K562 (cell line): ENCODE results near the gene RPL22L1. TPM values are rescaled to one million over a fixed set of nuclear protein-coding genes. Genes with fewer than 3 reads are reported as not detected.

Source experiments
- ATAC-seq: fragments of 200-7000 bp; cut with Tn5 transposase; 3 replicates; pipeline ENCODE4 v1.9.1; 2020; ENCODE audit warnings: moderate library complexity
- BruUV-seq: library from RNA; stranded (reverse); fragments of 400-500 nt; replicated peaks from 2 replicates; lab custom pipeline; 2021; lab: Mats Ljungman, UMichigan
- CTCF ChIA-PET: fragments of 300-600 bp; formaldehyde crosslinking; extraction: SDS; loops from one replicate; lab custom pipeline; 2021; ENCODE audit warnings: low intra/inter-chr PET ratio; lab: Yijun Ruan, JAX
- POLR2A ChIA-PET: fragments of 300-600, 350-650 bp; sonication (Branson Sonifier 250); formaldehyde crosslinking; extraction: SDS; loops from one replicate; lab custom pipeline; 2021; ENCODE audit warnings: antibody characterized with exemption, inconsistent platforms; lab: Yijun Ruan, JAX
- DNase-seq, 4 experiments: peaks; one replicate each; pipeline versions ENCODE4 v3.0.0 to v3.0.0-alpha.2; 2011 to 2018; ENCODE audit warnings: low spot score in 3 of 4, mixed read lengths in 3 of 4; ENCODE audit errors: extremely low read depth in 1 of 4
- FAIRE-seq: peaks from 2 replicates; lab custom pipeline; 2011; peaks lifted over from hg19 to GRCh38; lab: Jason Lieb, UNC
- H2AFZ ChIP-seq: 2 replicates; pipeline ENCODE4 v1.6.0; 2011; ENCODE audit warnings: low read depth, low read length, control low read depth, inconsistent platforms
- H3K27ac ChIP-seq: fragments of 200-600 bp; 3 replicates; pipeline ENCODE4 v1.8.0; 2011; ENCODE audit warnings: low read depth, mild to moderate bottlenecking, control low read depth, inconsistent platforms, low read length, moderate library complexity, mixed read lengths; ENCODE audit errors: extremely low read depth
- H3K27me3 ChIP-seq, 2 experiments: fragments of 300-600 bp in 1 of 2; 2 replicates in 1 of 2; 3 replicates in 1 of 2; pipeline versions ENCODE4 v1.6.0 to v1.8.0; 2011; ENCODE audit warnings: inconsistent platforms in 2 of 2, low read length in 2 of 2, mild to moderate bottlenecking in 1 of 2, mixed read lengths in 1 of 2, moderate library complexity in 1 of 2; ENCODE audit not compliant: control insufficient read depth in 2 of 2, insufficient read depth in 2 of 2
- H3K36me3 ChIP-seq: fragments of 300-600 bp; 3 replicates; pipeline ENCODE4 v1.8.0; 2011; ENCODE audit warnings: mild to moderate bottlenecking, low read length, inconsistent platforms; ENCODE audit not compliant: control insufficient read depth, insufficient read depth
- H3K4me1 ChIP-seq, 2 experiments: fragments of 200-600 bp in 1 of 2; replicated peaks in 1 of 2; 2 replicates in 1 of 2; 3 replicates in 1 of 2; pipeline versions ENCODE4 v1.5.1 to v1.8.0; 2011; ENCODE audit warnings: inconsistent platforms in 2 of 2, low read length in 2 of 2, mild to moderate bottlenecking in 1 of 2, mixed read lengths in 1 of 2, moderate library complexity in 1 of 2; ENCODE audit not compliant: control insufficient read depth in 2 of 2, insufficient read depth in 2 of 2
- H3K4me2 ChIP-seq: 2 replicates; pipeline ENCODE4 v1.6.1; 2011; ENCODE audit warnings: low read length, control low read depth, inconsistent platforms, mixed read lengths; ENCODE audit not compliant: insufficient read depth
- H3K4me3 ChIP-seq: fragments of 200-600 bp; sonication (generic), shearing (Covaris generic); 2 replicates; pipeline ENCODE4 v1.5.1; 2016; ENCODE audit warnings: control low read depth, inconsistent platforms
- H3K79me2 ChIP-seq: fragments of 200-600 bp; 3 replicates; pipeline ENCODE4 v1.8.0; 2011; ENCODE audit warnings: low read length, inconsistent platforms; ENCODE audit not compliant: control insufficient read depth, insufficient read depth
- H3K9ac ChIP-seq, 2 experiments: 2 replicates each; pipeline versions ENCODE4 v1.6.0 to v1.6.1; 2011; ENCODE audit warnings: low read depth in 2 of 2, low read length in 2 of 2, control low read depth in 1 of 2, inconsistent platforms in 1 of 2, mild to moderate bottlenecking in 1 of 2, mixed read lengths in 1 of 2; ENCODE audit not compliant: insufficient read depth in 1 of 2
- H3K9me1 ChIP-seq: one replicate; pipeline ENCODE4 v1.6.0; 2011; ENCODE audit warnings: inconsistent platforms, mild to moderate bottlenecking, low read length, moderate library complexity; ENCODE audit not compliant: control insufficient read depth, insufficient read depth
- H3K9me3 ChIP-seq: replicated peaks from 2 replicates; pipeline ENCODE4 v1.5.1; 2011; ENCODE audit warnings: low read depth, low read length, inconsistent platforms; ENCODE audit not compliant: control insufficient read depth, insufficient read depth
- H4K20me1 ChIP-seq: replicated peaks from 2 replicates; pipeline ENCODE4 v1.6.1; 2011; ENCODE audit warnings: low read length, inconsistent platforms, mixed read lengths; ENCODE audit not compliant: control insufficient read depth, insufficient read depth
- BCL6 ChIP-seq: fragments of 250-450 bp; sonication (Bioruptor Pico); IDR thresholded peaks from 2 replicates; pipeline ENCODE4 v1.4.0; 2020
- CEBPB ChIP-seq: fragments of 450-650 bp; IDR thresholded peaks from 2 replicates; pipeline ENCODE4 v1.6.1; 2016; ENCODE audit warnings: missing genetic modification characterization, missing compliant biosample characterization
- CEBPG ChIP-seq, 3 experiments: fragments of 200-800 bp in 1 of 3; sonication (Bioruptor generic) in 1 of 3; sonication (generic) in 1 of 3; formaldehyde crosslinking in 1 of 3; IDR thresholded peaks in 2 of 3; conservative IDR thresholded peaks in 1 of 3; 2 replicates each; pipeline versions ENCODE4 v1.6.1 to v1.8.0; 2016 to 2022; ENCODE audit warnings: missing compliant biosample characterization in 2 of 3, missing genetic modification characterization in 2 of 3, mild to moderate bottlenecking in 1 of 3, missing genetic modification reagents in 1 of 3
- HNRNPH1 ChIP-seq: fragments of 200-400 bp; formaldehyde crosslinking; optimal IDR thresholded peaks from 2 replicates; pipeline ENCODE3; 2017; ENCODE audit warnings: low read depth, mild to moderate bottlenecking, low read length, moderate library complexity
- HNRNPL ChIP-seq: fragments of 200-400 bp; formaldehyde crosslinking; IDR thresholded peaks from 2 replicates; pipeline ENCODE4 v1.6.1; 2017; ENCODE audit warnings: low read depth, mild to moderate bottlenecking, low read length
- MTA3 ChIP-seq: fragments of 450-650 bp; formaldehyde crosslinking; IDR thresholded peaks from 2 replicates; pipeline ENCODE4 v1.6.1; 2017; ENCODE audit warnings: mild to moderate bottlenecking, borderline replicate concordance
- POLR2B ChIP-seq: fragments of 450-650 bp; IDR thresholded peaks from 2 replicates; pipeline ENCODE4 v1.6.1; 2018; ENCODE audit warnings: low read depth; ENCODE audit not compliant: partially characterized antibody
- SIX5 ChIP-seq, 2 experiments: IDR thresholded peaks; 2 replicates each; pipeline ENCODE4 v1.6.1; 2011; ENCODE audit warnings: low read length in 2 of 2, borderline replicate concordance in 1 of 2, low read depth in 1 of 2, mild to moderate bottlenecking in 1 of 2, moderate library complexity in 1 of 2; ENCODE audit not compliant: insufficient read depth in 1 of 2
- SLC30A9 ChIP-seq: fragments of 250-450 bp; sonication (Bioruptor Pico); IDR thresholded peaks from 2 replicates; pipeline ENCODE4 v1.8.0; 2022; ENCODE audit warnings: mild to moderate bottlenecking, moderate library complexity
- U2AF2 ChIP-seq: fragments of 200-400 bp; formaldehyde crosslinking; optimal IDR thresholded peaks from 2 replicates; pipeline ENCODE3; 2017; ENCODE audit warnings: low read depth, mild to moderate bottlenecking, low read length
- WGBS: fragments of 100-300 bp; shearing (Covaris generic); methylation state at CpG from one replicate; pipeline ENCODE4 v1.1.6; 2016; ENCODE audit warnings: low coverage, mixed read lengths; ENCODE audit not compliant: insufficient coverage; ENCODE audit errors: missing lambda C conversion rate; 5-methylcytosine and 5-hydroxymethylcytosine counted together
- in situ Hi-C: fragments of 300-500 bp; cut with MboI; formaldehyde crosslinking; loops from 4 replicates; pipeline ENCODE4 v1.15.0; 2018; ENCODE audit warnings: inconsistent platforms, mixed read lengths
- intact Hi-C: fragments of 100-400 bp; cut with micrococcal nuclease; formaldehyde crosslinking; loops from 2 replicates; pipeline ENCODE4 v1.14.2; 2022
- polyA plus RNA-seq, 8 experiments: library from polyadenylated mRNA; depleted of rRNA in 4 of 8; stranded (reverse) in 5 of 8; unstranded in 3 of 8; fragments of >200 nt; fragmentation: Nextera tagmentation in 2 of 8; fragmentation: Illumina TruSeq in 1 of 8; extraction: Ambion mirVana in 2 of 8; extraction: Trizol in 1 of 8; gene quantifications; 2 replicates each; pipeline versions ENCODE4 v1.2.1 to v1.2.3, GENCODE V29; 2011 to 2014; ENCODE audit warnings: inconsistent platforms in 1 of 8, missing spikeins in 1 of 8
- total RNA-seq, 7 experiments: library from RNA; depleted of rRNA in 6 of 7; stranded (reverse); fragments of >200 nt in 6 of 7; fragmentation: Illumina TruSeq in 2 of 7; extraction: Trizol in 2 of 7; gene quantifications; 2 replicates each; pipeline versions ENCODE4 v1.2.1 to v1.2.3, GENCODE V29; 2011 to 2021; ENCODE audit warnings: low replicate concordance in 1 of 7
- TF ChIP-seq, protein P1 (sequence below), 2 experiments: IDR thresholded peaks; 2 replicates each; pipeline ENCODE4 v1.6.1; 2011; ENCODE audit warnings: borderline replicate concordance in 1 of 2, control low read depth in 1 of 2, low read depth in 1 of 2, low read length in 1 of 2, mild to moderate bottlenecking in 1 of 2, mixed read lengths in 1 of 2, moderate library complexity in 1 of 2; ENCODE audit not compliant: insufficient read depth in 1 of 2, insufficient read length in 1 of 2, poor library complexity in 1 of 2, severe bottlenecking in 1 of 2; ENCODE audit errors: extremely low read depth in 1 of 2
- TF ChIP-seq, protein P2 (sequence below): sonication (generic); formaldehyde crosslinking; IDR thresholded peaks from 2 replicates; pipeline ENCODE4 v1.8.1; 2023; ENCODE audit warnings: mild to moderate bottlenecking, missing genetic modification reagents
- TF ChIP-seq, protein P3 (sequence below): fragments of 250-450 bp; sonication (Bioruptor Pico); IDR thresholded peaks from 2 replicates; pipeline ENCODE4 v1.6.1; 2021; ENCODE audit warnings: mild to moderate bottlenecking
- TF ChIP-seq, protein P4 (sequence below): sonication (generic); formaldehyde crosslinking; IDR thresholded peaks from 2 replicates; pipeline ENCODE4 v1.4.0; 2020; ENCODE audit warnings: mild to moderate bottlenecking, missing genetic modification reagents

Gene RPL22L1
- total and polyA plus RNA-seq, 9 of the 15 experiments (the other 6 are each of a cell fraction or from before 2014, with no cell fraction given) = 53.9 to 198 (median 108) TPM

DNA sequence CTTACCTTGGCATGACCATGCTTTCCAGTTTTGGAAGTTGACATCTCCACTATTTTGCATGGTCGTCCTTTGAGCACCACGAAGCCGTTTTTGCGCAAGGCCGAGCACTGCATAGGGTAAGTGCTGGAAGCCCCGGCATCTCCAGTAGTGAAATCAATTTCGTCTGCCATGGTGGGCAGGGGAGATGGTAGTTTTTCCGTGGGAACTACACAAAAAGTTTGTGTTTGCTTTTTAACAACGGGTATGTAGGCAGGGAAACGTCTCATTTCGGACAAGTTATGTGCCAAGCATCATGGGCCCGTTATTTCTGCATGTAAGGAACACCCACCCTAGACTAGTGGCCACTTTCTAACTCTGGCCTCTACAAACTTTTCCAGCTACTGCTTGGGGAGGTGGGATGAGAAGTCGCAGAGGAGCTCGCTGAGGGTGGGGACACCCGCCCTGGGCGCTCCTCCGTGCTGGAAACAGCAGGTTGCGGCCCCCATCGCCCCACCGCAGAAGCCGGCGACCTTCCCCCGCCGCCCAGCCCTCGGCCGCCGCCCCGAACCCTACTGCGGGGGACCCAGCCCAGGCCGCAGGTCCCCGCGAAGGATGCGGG, 37.7 kb upstream of the RPL22L1 start (continued):
- TF ChIP-seq, protein P1, sequence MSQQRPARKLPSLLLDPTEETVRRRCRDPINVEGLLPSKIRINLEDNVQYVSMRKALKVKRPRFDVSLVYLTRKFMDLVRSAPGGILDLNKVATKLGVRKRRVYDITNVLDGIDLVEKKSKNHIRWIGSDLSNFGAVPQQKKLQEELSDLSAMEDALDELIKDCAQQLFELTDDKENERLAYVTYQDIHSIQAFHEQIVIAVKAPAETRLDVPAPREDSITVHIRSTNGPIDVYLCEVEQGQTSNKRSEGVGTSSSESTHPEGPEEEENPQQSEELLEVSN (IDR thresholded peaks at IDR 0.05; ENCODE audit: borderline replicate concordance in 1 of 2, extremely low read depth in 1 of 2, insufficient read depth in 1 of 2, insufficient read length in 1 of 2, low read depth in 1 of 2, low read length in 1 of 2, poor library complexity in 1 of 2, severe bottlenecking in 1 of 2) = peak in 1 of 2 experiments; percentile 7
- TF ChIP-seq, protein P2, sequence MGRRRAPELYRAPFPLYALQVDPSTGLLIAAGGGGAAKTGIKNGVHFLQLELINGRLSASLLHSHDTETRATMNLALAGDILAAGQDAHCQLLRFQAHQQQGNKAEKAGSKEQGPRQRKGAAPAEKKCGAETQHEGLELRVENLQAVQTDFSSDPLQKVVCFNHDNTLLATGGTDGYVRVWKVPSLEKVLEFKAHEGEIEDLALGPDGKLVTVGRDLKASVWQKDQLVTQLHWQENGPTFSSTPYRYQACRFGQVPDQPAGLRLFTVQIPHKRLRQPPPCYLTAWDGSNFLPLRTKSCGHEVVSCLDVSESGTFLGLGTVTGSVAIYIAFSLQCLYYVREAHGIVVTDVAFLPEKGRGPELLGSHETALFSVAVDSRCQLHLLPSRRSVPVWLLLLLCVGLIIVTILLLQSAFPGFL (CRISPR knock-in tag) = 0 out of 2 replicates have a peak, but pooled peaks have one; percentile 47
- TF ChIP-seq U2AF2 (no peak), MTA3 (0 out of 2 replicates have a peak, but pooled peaks have one; percentile 31), SLC30A9 (CRISPR knock-in tag) (no peak), HNRNPH1 (no peak)
- TF ChIP-seq, all 486 proteins: peak for 7

GRCh38 chr3:170905862-170906261, 35.9 kb upstream of the RPL22L1 start:
- ATAC-seq (no peak), FAIRE-seq (no peak), DNase-seq (no peak)
- Histone ChIP-seq H3K27ac (no peak overlapping the region), H3K4me2 (no peak overlapping the region), H3K9me3 (peaks cover 11% of the 10 kb centered on the region), H3K36me3 (peaks cover 12% of the 10 kb centered on the region; the same call in 1 of the 3 replicates), H3K79me2 (peaks cover 20% of the 10 kb centered on the region), H4K20me1 (no peaks in the 10 kb centered on the region), H3K9me1 (peaks cover 3% of the 10 kb centered on the region), H3K4me1 (peaks cover 5 to 17% of the 10 kb centered on the region in 2 experiments; a peak in 3 of 5 replicates), H2AFZ (no peak overlapping the region), H3K4me3 (no peak overlapping the region), H3K9ac (no peak overlapping the region), H3K27me3 (no peaks in the 10 kb centered on the region)
- in situ Hi-C loops (no loop called here), intact Hi-C loops (no loop called here)
- POLR2A ChIA-PET = no interaction called here
- BruUV-seq = no TSS peak
- WGBS = 79% methylated on average over 2 of the region's 2 CpGs
- CTCF ChIA-PET = no interaction called here
- no peak for TF ChIP-seq POLR2B
- no peak for TF ChIP-seq BCL6 (CRISPR knock-in tag)
- TF ChIP-seq CEBPG (CRISPR knock-in tag; IDR thresholded peaks at IDR 0.05) = no peak
- peak in 1 of 2 experiments; percentile 69; a peak in 2 of 4 replicates for TF ChIP-seq CEBPG (tag; conservative IDR thresholded peaks at IDR 0.05 in 1 of 2, IDR thresholded peaks at IDR 0.05 in 1 of 2)
- no peak for TF ChIP-seq SIX5 (IDR thresholded peaks at IDR 0.05; ENCODE audit: borderline replicate concordance in 1 of 2, insufficient read depth in 1 of 2, low read depth in 1 of 2, low read length in 2 of 2)
- TF ChIP-seq HNRNPL = no peak
- TF ChIP-seq, protein P3, sequence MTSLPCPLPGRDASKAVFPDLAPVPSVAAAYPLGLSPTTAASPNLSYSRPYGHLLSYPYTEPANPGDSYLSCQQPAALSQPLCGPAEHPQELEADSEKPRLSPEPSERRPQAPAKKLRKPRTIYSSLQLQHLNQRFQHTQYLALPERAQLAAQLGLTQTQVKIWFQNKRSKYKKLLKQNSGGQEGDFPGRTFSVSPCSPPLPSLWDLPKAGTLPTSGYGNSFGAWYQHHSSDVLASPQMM (CRISPR knock-in tag) = no peak
- TF ChIP-seq, protein P4, sequence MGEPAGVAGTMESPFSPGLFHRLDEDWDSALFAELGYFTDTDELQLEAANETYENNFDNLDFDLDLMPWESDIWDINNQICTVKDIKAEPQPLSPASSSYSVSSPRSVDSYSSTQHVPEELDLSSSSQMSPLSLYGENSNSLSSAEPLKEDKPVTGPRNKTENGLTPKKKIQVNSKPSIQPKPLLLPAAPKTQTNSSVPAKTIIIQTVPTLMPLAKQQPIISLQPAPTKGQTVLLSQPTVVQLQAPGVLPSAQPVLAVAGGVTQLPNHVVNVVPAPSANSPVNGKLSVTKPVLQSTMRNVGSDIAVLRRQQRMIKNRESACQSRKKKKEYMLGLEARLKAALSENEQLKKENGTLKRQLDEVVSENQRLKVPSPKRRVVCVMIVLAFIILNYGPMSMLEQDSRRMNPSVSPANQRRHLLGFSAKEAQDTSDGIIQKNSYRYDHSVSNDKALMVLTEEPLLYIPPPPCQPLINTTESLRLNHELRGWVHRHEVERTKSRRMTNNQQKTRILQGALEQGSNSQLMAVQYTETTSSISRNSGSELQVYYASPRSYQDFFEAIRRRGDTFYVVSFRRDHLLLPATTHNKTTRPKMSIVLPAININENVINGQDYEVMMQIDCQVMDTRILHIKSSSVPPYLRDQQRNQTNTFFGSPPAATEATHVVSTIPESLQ (CRISPR knock-in tag) = no peak
- peak; percentile 75 for TF ChIP-seq CEBPB (tag)
